PC-3 (cell line): ENCODE data around the gene PAPPA. TPM values are rescaled to one million over a fixed set of nuclear protein-coding genes. Genes with fewer than 3 reads are reported as not detected.

ENCODE experiments used
- ATAC-seq: fragments of 200-7000 bp; cut with Tn5 transposase; 2 replicates; pipeline ENCODE4 v1.9.1; 2020; ENCODE audit warnings: mild to moderate bottlenecking, moderate library complexity
- BruUV-seq: library from RNA; stranded (reverse); fragments of 400-500 nt; replicated peaks from 2 replicates; lab custom pipeline; 2021; lab: Mats Ljungman, UMichigan
- CTCF ChIA-PET: fragments of 300-600 bp; sonication (Branson Sonifier 250); formaldehyde crosslinking; loops from one replicate; lab custom pipeline; 2022; ENCODE audit warnings: antibody characterized with exemption; lab: Charles Lee
- POLR2A ChIA-PET: fragments of 300-600 bp; sonication (Branson Sonifier 250); formaldehyde crosslinking; loops from one replicate; lab custom pipeline; 2022; ENCODE audit warnings: antibody characterized with exemption; ENCODE audit not compliant: unreplicated experiment; lab: Charles Lee
- DNase-seq: peaks from one replicate; pipeline ENCODE4 v3.0.0-alpha.2; 2015
- H2AFZ ChIP-seq: fragments of 300-600 bp; sonication (generic); 2 replicates; pipeline ENCODE4 v1.6.0; 2016; ENCODE audit warnings: antibody characterized with exemption, low read length
- H3F3A ChIP-seq: fragments of 300-600 bp; sonication (generic); one replicate; pipeline ENCODE4 v1.6.0; 2017; ENCODE audit warnings: antibody characterized with exemption, low read length, control low read depth, mild to moderate bottlenecking; ENCODE audit not compliant: unreplicated experiment
- H3K27ac ChIP-seq: fragments of 300-600 bp; sonication (generic); 2 replicates; pipeline ENCODE4 v1.5.1; 2016; ENCODE audit warnings: mild to moderate bottlenecking, low read length
- H3K27me3 ChIP-seq: fragments of 300-600 bp; sonication (generic); 2 replicates; pipeline ENCODE4 v1.6.1; 2016; ENCODE audit warnings: low read length, mixed read lengths
- H3K36me3 ChIP-seq: fragments of 300-600 bp; sonication (generic); 2 replicates; pipeline ENCODE4 v1.6.1; 2016; ENCODE audit warnings: low read depth, mixed run types, low read length, mixed read lengths
- H3K4me1 ChIP-seq: fragments of 300-600 bp; sonication (generic); 2 replicates; pipeline ENCODE4 v1.5.1; 2016; ENCODE audit warnings: low read length; ENCODE audit not compliant: insufficient read depth
- H3K4me2 ChIP-seq: fragments of 300-600 bp; sonication (generic); 2 replicates; pipeline ENCODE4 v1.6.0; 2016; ENCODE audit warnings: low read length
- H3K4me3 ChIP-seq: fragments of 300-600 bp; sonication (generic); 2 replicates; pipeline ENCODE4 v1.5.1; 2016; ENCODE audit warnings: mild to moderate bottlenecking, low read length, mixed read lengths
- H3K79me2 ChIP-seq: fragments of 300-600 bp; sonication (generic); 2 replicates; pipeline ENCODE4 v1.6.1; 2017; ENCODE audit warnings: low read length, mixed read lengths
- H3K9ac ChIP-seq: fragments of 300-600 bp; sonication (generic); 2 replicates; pipeline ENCODE4 v1.6.0; 2016; ENCODE audit warnings: mild to moderate bottlenecking, low read length
- H3K9me2 ChIP-seq: fragments of 300-600 bp; sonication (generic); replicated peaks from 2 replicates; pipeline ENCODE4 v1.6.1; 2016; ENCODE audit warnings: mixed run types, low read length, mixed read lengths
- H3K9me3 ChIP-seq: fragments of 300-600 bp; sonication (generic); 2 replicates; pipeline ENCODE4 v1.6.1; 2016; ENCODE audit warnings: low read length, mixed read lengths
- H4K20me1 ChIP-seq: fragments of 300-600 bp; sonication (generic); 2 replicates; pipeline ENCODE4 v1.6.1; 2016; ENCODE audit warnings: low read length, mixed read lengths
- CTCF ChIP-seq: fragments of 300-600 bp; sonication (generic); conservative IDR thresholded peaks from 2 replicates; pipeline ENCODE4 v1.5.1; 2017; ENCODE audit warnings: antibody characterized with exemption, low read depth, mild to moderate bottlenecking, low read length
- EZH2 ChIP-seq: fragments of 300-600 bp; sonication (generic); IDR thresholded peaks from one replicate; pipeline ENCODE4 v1.6.1; 2017; ENCODE audit warnings: antibody characterized with exemption, mild to moderate bottlenecking, low read length; ENCODE audit not compliant: unreplicated experiment
- EZH2phosphoT487 ChIP-seq: fragments of 300-600 bp; sonication (generic); IDR thresholded peaks from 2 replicates; pipeline ENCODE4 v1.6.1; 2018; ENCODE audit warnings: mild to moderate bottlenecking, antibody characterized with exemption, low read length, borderline replicate concordance
- intact Hi-C: fragments of 100-400 bp; cut with micrococcal nuclease; formaldehyde crosslinking; loops from 2 replicates; pipeline ENCODE4 v1.9.0; 2023
- total RNA-seq: library from RNA; depleted of rRNA; stranded (reverse); fragments of >200 nt; gene quantifications from 2 replicates; pipeline ENCODE4 v1.2.3, GENCODE V29; 2014

Gene PAPPA
- total RNA-seq, 1 experiment from 2014 or later: not detected

GRCh38 chr9:116333254-116333653, 179.7 kb downstream of the PAPPA start:
- H3K36me3 ChIP-seq: no peaks in the 10 kb centered on the region
- no peak overlapping the region for H3K4me2 ChIP-seq
- no peaks in the 10 kb centered on the region for H3F3A ChIP-seq
- H3K79me2 ChIP-seq: no peaks in the 10 kb centered on the region
- no peak overlapping the region for H3K9ac ChIP-seq
- H3K27ac ChIP-seq: no peak overlapping the region
- no peaks in the 10 kb centered on the region for H3K4me1 ChIP-seq
- no peaks in the 10 kb centered on the region for H3K9me2 ChIP-seq
- H3K4me3 ChIP-seq: no peak overlapping the region
- no TSS peak for BruUV-seq
- intact Hi-C loops: no loop called here
- H4K20me1 ChIP-seq: no peaks in the 10 kb centered on the region
- peaks cover 48% of the 10 kb centered on the region for H3K27me3 ChIP-seq
- ATAC-seq (no peak), DNase-seq (no peak)
- H2AFZ ChIP-seq: no peak overlapping the region
- ChIA-PET CTCF (no interaction called here), POLR2A (no interaction called here)
- TF ChIP-seq CTCF: no peak
- TF ChIP-seq EZH2phosphoT487: no peak
- no peak for TF ChIP-seq EZH2
- H3K9me3 ChIP-seq: no peaks in the 10 kb centered on the region

- Histone ChIP-seq H3K4me2 (no peak overlapping the region), H3K4me3 (no peak overlapping the region), H3K9me3 (no peaks in the 10 kb centered on the region), H3K9me2 (no peaks in the 10 kb centered on the region), H3K27me3 (peaks cover 58% of the 10 kb centered on the region), H3K27ac (no peak overlapping the region), H3K36me3 (no peaks in the 10 kb centered on the region), H3K9ac (no peak overlapping the region), H4K20me1 (no peaks in the 10 kb centered on the region), H3F3A (no peaks in the 10 kb centered on the region), H3K79me2 (no peaks in the 10 kb centered on the region), H3K4me1 (no peaks in the 10 kb centered on the region), H2AFZ (no peak overlapping the region)
- ATAC-seq (no peak), DNase-seq (no peak)
- intact Hi-C loops: no loop called here
- ChIA-PET POLR2A (no interaction called here), CTCF (no interaction called here)
- no TSS peak for BruUV-seq
- TF ChIP-seq EZH2: no peak
- no peak for TF ChIP-seq EZH2phosphoT487
- no peak for TF ChIP-seq CTCF
Observed at GRCh38 chr9:116334546-116335150, 181.1 kb downstream of the PAPPA start.

GRCh38 chr9:116335392-116335791, 181.8 kb downstream of the PAPPA start:
- no TSS peak for BruUV-seq
- no peak overlapping the region for H3K27ac ChIP-seq
- ATAC-seq (no peak), DNase-seq (no peak)
- intact Hi-C loops: no loop called here
- no peaks in the 10 kb centered on the region for H3F3A ChIP-seq
- no peaks in the 10 kb centered on the region for H4K20me1 ChIP-seq
- CTCF ChIA-PET: no interaction called here
- no peak overlapping the region for H3K4me2 ChIP-seq
- no peaks in the 10 kb centered on the region for H3K36me3 ChIP-seq
- no peak overlapping the region for H3K9ac ChIP-seq
- H3K9me2 ChIP-seq: no peaks in the 10 kb centered on the region
- H3K79me2 ChIP-seq: no peaks in the 10 kb centered on the region
- H3K27me3 ChIP-seq: peaks cover 58% of the 10 kb centered on the region
- no peaks in the 10 kb centered on the region for H3K4me1 ChIP-seq
- TF ChIP-seq EZH2phosphoT487: no peak
- no peak for TF ChIP-seq CTCF
- no peak for TF ChIP-seq EZH2
- no peak overlapping the region for H3K4me3 ChIP-seq
- no peak overlapping the region for H2AFZ ChIP-seq
- POLR2A ChIA-PET: no interaction called here
- no peaks in the 10 kb centered on the region for H3K9me3 ChIP-seq
